ENCODE results near the gene GABRQ. TPM values are rescaled to one million over a fixed set of nuclear protein-coding genes. Genes with fewer than 3 reads are reported as not detected.
A peak's percentile ranks its signal among the peaks of the same experiment; 100 is the strongest.

The GABRQ gene
- total RNA-seq (not detected), polyA plus RNA-seq (not detected), total RNA-seq (0 reads per million in 6 experiments)

DNA sequence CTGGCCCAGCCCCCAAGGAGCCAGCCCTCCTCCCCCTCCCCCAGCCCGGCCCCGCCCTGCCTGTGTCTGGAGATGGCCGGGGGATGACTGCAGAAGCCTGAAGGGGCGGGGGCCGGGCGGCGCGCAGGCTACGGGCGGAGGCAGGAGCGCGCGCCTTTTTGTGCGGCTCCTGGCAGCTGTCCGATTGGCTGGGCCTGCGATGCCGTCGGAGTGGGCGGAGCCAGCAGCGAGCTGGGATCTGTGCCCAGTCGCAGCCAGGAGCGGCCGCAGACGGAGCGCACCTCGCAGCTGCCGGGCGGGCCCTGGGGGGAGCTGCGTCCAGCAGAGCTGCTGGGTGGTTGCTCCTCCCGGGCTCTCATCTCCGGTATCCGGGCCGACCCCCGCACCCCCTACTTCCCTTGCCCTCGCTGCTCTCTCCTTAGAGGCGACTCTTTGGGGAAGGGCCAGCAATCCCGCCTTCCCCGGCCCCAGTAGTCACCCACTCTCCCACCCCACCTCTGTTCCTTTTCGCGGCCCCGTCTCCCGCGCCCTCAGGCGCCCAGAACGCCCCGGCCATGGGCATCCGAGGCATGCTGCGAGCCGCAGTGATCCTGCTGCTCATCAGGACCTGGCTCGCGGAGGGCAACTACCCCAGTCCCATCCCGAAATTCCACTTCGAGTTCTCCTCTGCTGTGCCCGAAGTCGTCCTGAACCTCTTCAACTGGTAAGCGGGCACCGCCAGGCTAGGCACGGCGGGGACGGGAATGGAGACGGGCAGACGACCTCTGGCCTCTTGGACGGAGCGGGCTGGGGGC lies at the start of gene GABRQ:
GABRQ (plus strand) TSS at position 247 of the 794 bp plus-strand sequence; CDS start at position 555, 308 bp downstream.
- POLR2A ChIA-PET, result no interaction called here
- ATAC-seq, result no peak
- no peak for DNase-seq
- H3K27me3 Mint-ChIP-seq, result peaks cover 4 to 41% (median 23%) of the 10 kb centered on the region in 5 donors
- peak within 1 kb of the TSS in 2 of 10 donors; percentile 10 to 36 for H3K4me3 Mint-ChIP-seq
- no peak within 1 kb of the TSS for H3K27ac Mint-ChIP-seq
- peaks cover 0 to 1% (median 0%) of the 10 kb centered on the region in 4 donors for H3K4me1 Mint-ChIP-seq
- H3K36me3 Mint-ChIP-seq, result no peaks in the 10 kb centered on the region
- no peaks in the 10 kb centered on the region for H3K9me3 Mint-ChIP-seq

DNA sequence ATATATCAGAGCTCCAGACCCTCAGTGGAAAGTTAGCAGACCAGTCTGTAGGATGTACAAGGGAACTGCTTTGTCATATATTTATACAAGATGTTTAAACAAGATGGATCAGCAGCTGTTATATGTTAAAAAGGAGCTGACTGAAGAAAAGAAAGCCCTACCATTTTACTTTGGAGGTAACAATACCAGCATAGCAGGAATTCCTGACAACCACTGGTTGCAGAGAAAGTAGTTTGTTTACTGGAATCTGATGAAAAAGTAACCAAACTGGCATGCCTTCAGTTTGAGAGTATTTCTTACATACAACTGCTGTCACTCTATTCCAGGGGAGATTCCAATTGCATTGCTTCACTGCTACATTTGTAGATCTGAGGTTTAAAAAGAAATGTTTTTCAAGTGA lies 49.5 kb upstream of the GABRQ start:
- Mint-ChIP-seq H3K4me3 (no peak overlapping the region), H3K36me3 (no peaks in the 10 kb centered on the region), H3K27me3 (peaks cover 0 to 8% (median 0%) of the 10 kb centered on the region in 5 donors), H3K27ac (no peak overlapping the region), H3K9me3 (peaks cover 0 to 6% (median 0%) of the 10 kb centered on the region in 9 donors), H3K4me1 (no peaks in the 10 kb centered on the region)
- ATAC-seq, result no peak
- DNase-seq, result no peak
- POLR2A ChIA-PET, result no interaction called here

DNA sequence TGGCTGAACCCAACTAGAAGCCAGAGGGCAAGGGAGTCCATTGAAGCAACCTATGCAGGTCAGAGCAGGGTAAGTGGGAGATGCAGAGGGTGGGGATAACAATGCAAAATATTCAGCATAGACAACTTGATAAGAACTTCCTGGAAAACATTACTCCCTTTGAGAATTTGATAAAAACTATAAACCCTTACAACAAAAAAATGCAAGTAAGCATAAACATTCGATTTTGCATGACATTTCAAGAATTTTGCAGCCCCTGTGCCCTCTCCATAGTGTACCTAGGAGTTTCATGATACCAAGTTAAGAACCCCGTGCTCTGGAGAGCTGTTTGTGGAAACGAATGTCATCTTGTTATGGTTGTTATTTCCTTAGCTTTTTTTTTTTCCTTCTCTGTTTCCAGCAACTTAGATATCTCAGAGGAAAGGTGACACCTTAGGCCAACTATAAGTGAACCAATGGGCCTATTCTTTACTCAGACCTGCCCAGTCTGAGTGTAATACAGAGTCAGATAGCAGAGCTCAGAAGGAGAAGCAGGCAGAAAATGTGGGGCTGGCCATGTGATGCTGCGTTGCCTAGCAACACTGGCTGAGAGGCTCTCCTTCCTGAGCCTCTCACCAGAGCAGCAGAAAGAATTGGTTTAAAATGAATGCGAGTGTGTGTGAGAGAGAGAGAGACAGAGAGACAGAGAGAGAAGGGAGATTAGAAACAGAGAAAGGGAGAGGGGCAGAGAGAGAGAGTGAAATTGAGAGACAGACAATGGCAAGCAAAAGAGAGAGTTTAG lies 36.7 kb upstream of the GABRQ start:
- H3K36me3 Mint-ChIP-seq, result no peaks in the 10 kb centered on the region
- ATAC-seq (no peak), DNase-seq (no peak)
- H3K27ac Mint-ChIP-seq, result peak overlapping the region in 2 of 10 donors; percentile 55 to 84
- H3K27me3 Mint-ChIP-seq, result peaks cover 0 to 14% (median 5%) of the 10 kb centered on the region in 5 donors
- H3K4me1 Mint-ChIP-seq, result no peaks in the 10 kb centered on the region
- H3K4me3 Mint-ChIP-seq, result no peak overlapping the region
- H3K9me3 Mint-ChIP-seq, result peaks cover 0 to 2% (median 0%) of the 10 kb centered on the region in 9 donors
- POLR2A ChIA-PET, result no interaction called here

DNA sequence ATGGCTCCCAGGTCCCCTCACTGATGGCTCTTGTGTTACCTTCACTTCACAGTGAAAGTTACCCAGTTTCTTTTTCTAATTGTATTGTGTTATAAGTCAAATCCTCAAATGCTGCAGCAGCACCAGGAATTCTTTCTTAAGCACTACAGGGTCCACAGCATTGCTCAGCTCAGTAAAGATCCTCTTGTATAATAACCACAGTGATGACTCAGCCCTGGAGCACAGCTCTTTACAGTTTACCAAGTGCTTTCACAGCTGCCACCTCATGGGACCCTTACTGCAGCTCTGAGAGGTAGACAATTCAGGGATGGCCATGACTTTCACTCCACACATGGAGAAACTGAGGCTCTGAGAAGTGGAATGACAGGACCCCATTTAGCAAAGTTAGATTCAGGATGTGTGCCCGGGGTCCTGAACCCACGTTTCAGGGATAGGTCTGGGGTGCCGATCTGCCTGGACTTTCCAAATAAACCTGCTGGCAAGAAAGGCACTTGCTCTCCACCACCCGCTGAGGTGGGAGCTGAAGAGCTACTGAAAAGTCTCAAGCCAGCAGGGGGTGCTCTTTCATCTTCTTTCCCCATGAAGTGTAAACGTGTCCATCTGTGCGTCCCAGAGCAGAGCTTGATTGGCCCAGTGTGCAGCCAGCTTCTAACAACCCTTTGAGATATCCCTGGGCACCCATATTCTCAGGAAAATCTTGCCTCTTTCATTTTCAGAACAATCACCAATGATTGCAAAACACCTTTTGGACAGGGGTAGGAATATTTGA lies 35.7 kb upstream of the GABRQ start:
- Mint-ChIP-seq H3K9me3 (peaks cover 0 to 2% (median 0%) of the 10 kb centered on the region in 9 donors), H3K4me1 (no peaks in the 10 kb centered on the region), H3K4me3 (no peak overlapping the region), H3K27me3 (peaks cover 0 to 12% (median 5%) of the 10 kb centered on the region in 5 donors), H3K36me3 (no peaks in the 10 kb centered on the region), H3K27ac (peak overlapping the region in 2 of 10 donors; percentile 54 to 55)
- POLR2A ChIA-PET, result no interaction called here
- DNase-seq (no peak), ATAC-seq (no peak)

DNA sequence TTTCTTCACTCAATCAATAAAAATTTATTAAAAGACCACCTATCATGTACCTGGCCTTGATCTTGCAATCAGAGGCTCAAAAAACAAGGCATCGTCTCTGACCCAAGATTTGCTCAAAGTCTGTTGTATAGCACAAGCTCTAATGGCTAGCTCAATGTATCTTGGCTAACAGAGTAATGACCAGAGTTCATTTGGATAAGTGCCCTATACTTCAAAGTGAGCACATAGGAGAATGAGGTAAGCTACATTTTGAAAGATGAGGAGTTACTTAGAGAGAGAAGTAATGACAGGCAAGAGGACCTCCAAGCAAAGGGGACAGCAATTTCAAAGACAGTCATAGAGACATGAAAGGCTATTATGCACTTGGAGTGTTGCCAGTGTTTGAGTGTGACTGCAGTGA lies 22.9 kb upstream of the GABRQ start:
- H3K4me3 Mint-ChIP-seq, result no peak overlapping the region
- no peak for DNase-seq
- no peaks in the 10 kb centered on the region for H3K36me3 Mint-ChIP-seq
- peaks cover 0 to 2% (median 0%) of the 10 kb centered on the region in 9 donors for H3K9me3 Mint-ChIP-seq
- POLR2A ChIA-PET, result no interaction called here
- peaks cover 7 to 26% (median 8%) of the 10 kb centered on the region in 5 donors for H3K27me3 Mint-ChIP-seq
- ATAC-seq, result no peak
- H3K4me1 Mint-ChIP-seq, result no peaks in the 10 kb centered on the region
- no peak overlapping the region for H3K27ac Mint-ChIP-seq

DNA sequence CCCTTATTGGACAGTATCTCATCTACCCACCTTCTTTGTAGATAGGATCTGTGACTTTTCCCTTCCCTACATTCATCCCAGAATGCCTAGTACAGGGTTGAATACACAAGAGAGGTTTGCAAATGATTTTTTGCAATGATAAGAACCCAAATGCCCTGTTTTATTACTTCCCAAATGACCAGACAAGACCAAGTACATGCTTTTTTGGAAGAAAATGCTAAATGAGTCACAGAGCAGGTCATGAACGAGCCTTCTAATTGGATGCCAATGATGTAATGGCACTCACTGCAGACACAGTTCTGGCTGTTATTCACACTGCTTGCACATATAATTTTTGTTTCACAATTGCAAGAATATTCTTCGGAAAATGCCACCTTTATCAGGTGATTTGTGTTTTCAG lies 17.8 kb upstream of the GABRQ start:
- ATAC-seq (no peak), DNase-seq (no peak)
- no peak overlapping the region for H3K4me3 Mint-ChIP-seq

DNA sequence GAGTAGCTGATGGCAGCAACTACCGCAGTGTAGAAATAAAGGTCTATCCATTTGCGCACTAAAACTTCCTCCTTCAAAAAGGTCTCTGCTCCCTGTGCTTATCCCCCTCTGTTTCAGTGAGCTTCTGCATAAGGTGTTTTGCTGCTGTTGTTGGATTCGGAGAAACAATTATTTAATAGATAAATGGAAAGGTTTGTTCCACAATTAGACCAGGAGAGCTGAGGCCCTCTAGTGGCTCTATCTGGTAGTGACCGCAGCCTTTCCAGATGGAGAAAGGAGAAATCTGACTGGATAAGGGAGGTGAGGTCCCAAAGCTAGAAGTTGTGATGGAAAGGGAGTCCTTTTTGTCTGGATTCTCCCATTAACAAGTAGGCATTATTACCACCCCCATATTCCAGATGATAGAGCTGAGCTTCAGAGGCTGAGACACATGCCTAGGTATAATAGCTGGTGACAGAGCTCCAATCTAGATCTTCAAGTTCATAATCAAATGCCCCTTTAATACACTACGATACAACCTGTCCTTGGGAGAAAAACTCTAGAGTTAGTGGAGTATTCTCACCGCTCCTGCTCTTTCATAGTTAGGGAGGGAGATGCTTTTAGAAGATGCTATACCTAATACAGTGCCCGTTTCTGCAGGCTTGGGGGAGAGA lies 5.1 kb upstream of the GABRQ start:
- Mint-ChIP-seq H3K27ac (no peak overlapping the region), H3K9me3 (no peaks in the 10 kb centered on the region), H3K36me3 (no peaks in the 10 kb centered on the region), H3K4me1 (no peaks in the 10 kb centered on the region), H3K4me3 (no peak overlapping the region), H3K27me3 (peaks cover 2 to 44% (median 18%) of the 10 kb centered on the region in 5 donors)
- POLR2A ChIA-PET, result no interaction called here
- peak in 3 of 10 donors; percentile 9 to 25 (median 14) for DNase-seq
- no peak for ATAC-seq

More for the DNA sequence above, 17.8 kb upstream of the GABRQ start:
- Mint-ChIP-seq H3K9me3 (no peaks in the 10 kb centered on the region), H3K4me1 (no peaks in the 10 kb centered on the region), H3K27ac (no peak overlapping the region), H3K27me3 (peaks cover 7 to 22% (median 8%) of the 10 kb centered on the region in 5 donors), H3K36me3 (no peaks in the 10 kb centered on the region)
- POLR2A ChIA-PET, result no interaction called here

DNA sequence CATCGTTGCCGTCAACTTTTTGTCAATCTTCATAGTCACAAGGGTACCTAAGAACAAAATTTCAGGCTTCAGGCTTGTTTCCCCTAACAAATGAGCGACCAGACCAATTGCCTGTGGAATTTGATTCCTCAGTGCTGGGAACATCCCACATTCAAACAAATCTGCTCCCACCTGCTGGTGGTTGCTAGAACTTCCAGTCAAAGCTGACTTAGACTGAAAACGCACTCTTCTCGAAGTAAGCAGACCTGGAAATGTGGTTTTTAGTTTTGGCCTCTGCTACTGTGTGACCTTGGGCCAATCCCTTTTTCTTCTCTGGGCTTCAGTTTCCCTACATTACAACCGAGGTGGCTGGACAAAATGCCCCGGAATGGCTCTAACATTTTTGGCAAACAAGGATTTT lies 1.8 kb upstream of the GABRQ start:
- POLR2A ChIA-PET, result no interaction called here
- DNase-seq (no peak), ATAC-seq (no peak)
- H3K4me3 Mint-ChIP-seq, result no peak overlapping the region
- peaks cover 0 to 1% (median 0%) of the 10 kb centered on the region in 4 donors for H3K4me1 Mint-ChIP-seq
- no peaks in the 10 kb centered on the region for H3K36me3 Mint-ChIP-seq
- peaks cover 4 to 45% (median 22%) of the 10 kb centered on the region in 5 donors for H3K27me3 Mint-ChIP-seq
- no peak overlapping the region for H3K27ac Mint-ChIP-seq
- no peaks in the 10 kb centered on the region for H3K9me3 Mint-ChIP-seq

DNA sequence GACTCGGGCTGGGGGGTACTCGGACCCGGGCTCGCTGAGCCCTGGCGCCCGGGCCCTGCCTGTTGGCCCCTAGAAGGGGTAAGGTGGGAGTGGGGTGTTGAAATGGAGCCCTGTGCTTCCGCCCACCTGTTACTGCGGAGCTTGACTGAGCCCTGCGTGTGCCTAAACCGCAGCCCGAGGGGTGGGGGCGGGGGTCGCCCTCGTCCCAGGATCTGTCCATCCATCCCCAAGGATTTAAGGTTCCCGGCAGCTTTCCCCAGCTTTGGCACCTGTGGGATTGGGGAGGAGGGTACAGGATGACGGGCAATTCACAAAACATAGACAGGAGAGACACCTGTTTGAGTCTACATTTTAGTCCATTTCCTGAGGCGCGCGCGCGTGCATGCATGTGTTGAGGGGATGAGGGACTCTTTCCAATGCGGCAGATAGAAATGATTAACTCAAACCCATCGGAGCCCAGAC lies 779 bp downstream of the GABRQ start:
- Mint-ChIP-seq H3K27ac (no peak overlapping the region), H3K36me3 (no peaks in the 10 kb centered on the region)

DNA sequence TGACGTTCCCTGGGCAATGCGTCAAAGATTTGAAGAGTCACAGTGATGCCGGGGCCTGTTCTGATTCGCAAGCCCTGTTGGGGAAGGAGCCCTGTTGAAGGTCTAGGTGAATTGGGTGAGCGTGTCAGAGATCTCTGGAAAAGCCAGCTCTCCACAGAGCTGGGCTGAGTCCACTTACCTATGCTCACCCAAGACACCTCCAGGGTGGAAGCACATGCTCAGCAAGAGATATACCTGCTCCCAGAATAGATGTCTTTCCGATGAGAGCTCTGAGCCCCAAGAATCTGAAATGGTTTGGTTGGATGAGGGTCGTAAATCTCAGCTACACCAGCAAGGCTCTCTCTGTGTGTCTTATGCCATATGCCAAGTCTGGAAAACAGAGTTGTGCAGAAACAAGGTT lies 1.7 kb downstream of the GABRQ start:
- DNase-seq, result no peak
- H3K4me1 Mint-ChIP-seq, result peaks cover 0 to 1% (median 0%) of the 10 kb centered on the region in 4 donors
- H3K27ac Mint-ChIP-seq, result no peak overlapping the region
- ATAC-seq, result no peak
- peaks cover 4 to 38% (median 23%) of the 10 kb centered on the region in 5 donors for H3K27me3 Mint-ChIP-seq
- H3K9me3 Mint-ChIP-seq, result no peaks in the 10 kb centered on the region
- no peaks in the 10 kb centered on the region for H3K36me3 Mint-ChIP-seq
- POLR2A ChIA-PET, result no interaction called here
- H3K4me3 Mint-ChIP-seq, result no peak overlapping the region

More for the DNA sequence above, 779 bp downstream of the GABRQ start:
- Mint-ChIP-seq H3K4me1 (peaks cover 0 to 1% (median 0%) of the 10 kb centered on the region in 4 donors), H3K27me3 (peaks cover 4 to 38% (median 23%) of the 10 kb centered on the region in 5 donors), H3K9me3 (no peaks in the 10 kb centered on the region), H3K4me3 (peak overlapping the region in 1 of 10 donors; percentile 36)
- ATAC-seq, result no peak
- no peak for DNase-seq
- POLR2A ChIA-PET, result no interaction called here

DNA sequence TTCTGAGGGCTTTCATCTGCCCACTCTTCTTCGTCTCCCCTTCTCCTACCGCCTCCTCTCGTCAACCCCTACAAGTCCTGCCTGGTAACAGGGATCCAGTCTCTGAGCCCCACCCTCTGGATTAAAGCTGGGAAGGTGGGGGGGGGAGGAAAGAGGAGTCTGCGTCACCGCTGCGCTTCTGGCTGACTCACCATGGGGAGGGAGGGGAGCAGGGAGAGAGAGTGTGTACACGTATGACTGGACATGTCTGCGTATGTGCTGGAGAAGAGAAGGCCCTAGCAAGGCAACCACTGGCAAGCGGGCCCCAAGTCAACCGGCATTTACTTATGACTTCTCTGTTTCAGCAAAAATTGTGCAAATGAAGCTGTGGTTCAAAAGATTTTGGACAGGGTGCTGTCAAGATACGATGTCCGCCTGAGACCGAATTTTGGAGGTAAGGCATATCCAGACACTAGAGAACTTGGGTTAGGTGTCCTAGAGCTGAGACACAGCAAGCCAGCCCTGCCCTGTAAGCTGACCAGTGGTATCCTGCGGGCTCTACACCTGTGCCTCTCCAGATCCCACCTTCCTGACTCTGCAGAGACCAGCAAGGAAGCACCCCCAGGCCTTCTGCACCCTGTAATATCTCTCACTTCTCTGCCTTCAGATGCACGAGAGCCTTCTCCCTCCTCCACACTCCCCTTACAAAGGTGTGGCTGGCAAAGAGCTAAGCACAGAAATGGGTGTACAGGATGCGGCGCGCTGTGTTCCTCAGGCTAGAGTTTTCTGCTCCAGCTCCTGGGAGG lies 2.5 kb downstream of the GABRQ start:
- H3K4me1 Mint-ChIP-seq, result peaks cover 0 to 1% (median 0%) of the 10 kb centered on the region in 4 donors

More for the DNA sequence above, 2.5 kb downstream of the GABRQ start:
- no peak for DNase-seq
- peaks cover 4 to 38% (median 23%) of the 10 kb centered on the region in 5 donors for H3K27me3 Mint-ChIP-seq
- no peaks in the 10 kb centered on the region for H3K9me3 Mint-ChIP-seq
- POLR2A ChIA-PET, result no interaction called here
- no peak overlapping the region for H3K4me3 Mint-ChIP-seq
- ATAC-seq, result no peak
- no peak overlapping the region for H3K27ac Mint-ChIP-seq
- H3K36me3 Mint-ChIP-seq, result no peaks in the 10 kb centered on the region

Data from naive thymus-derived CD8-positive, alpha-beta T cell (primary cell).